ENCODE measurements around the gene TTC3. TPM values are rescaled to one million over a fixed set of nuclear protein-coding genes. Genes with fewer than 3 reads are reported as not detected.
A peak's percentile ranks its signal among the peaks of the same experiment; 100 is the strongest.

The TTC3 gene
- total and polyA plus RNA-seq, 2 of the 13 experiments (the other 11 are each of a cell fraction or from before 2014, with no cell fraction given) = 55.7 to 108 TPM

DNA sequence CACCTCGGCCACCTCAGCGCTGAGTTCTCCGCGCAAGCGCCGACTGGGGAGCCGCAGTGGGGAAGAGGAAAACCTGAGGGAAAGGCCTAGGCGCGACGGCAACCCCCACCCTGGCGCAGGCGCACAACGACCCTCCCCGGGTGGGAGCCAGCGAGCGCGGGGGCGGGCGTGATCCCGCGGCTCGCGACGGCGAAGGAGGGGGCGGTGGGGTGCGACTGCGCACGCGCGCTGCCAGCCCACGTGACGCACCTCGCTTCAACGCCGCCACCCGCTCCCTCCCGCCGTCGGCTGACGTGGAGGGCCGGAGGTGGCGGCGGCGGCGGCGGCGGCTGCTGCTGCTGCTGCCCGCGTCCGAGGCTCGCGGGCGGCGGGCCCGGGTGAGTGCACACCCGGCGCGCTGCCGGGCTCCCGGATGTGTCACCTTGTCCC is at the start of gene TTC3, which contains the start of gene PIGP (continued):
- TF ChIP-seq, protein P1, sequence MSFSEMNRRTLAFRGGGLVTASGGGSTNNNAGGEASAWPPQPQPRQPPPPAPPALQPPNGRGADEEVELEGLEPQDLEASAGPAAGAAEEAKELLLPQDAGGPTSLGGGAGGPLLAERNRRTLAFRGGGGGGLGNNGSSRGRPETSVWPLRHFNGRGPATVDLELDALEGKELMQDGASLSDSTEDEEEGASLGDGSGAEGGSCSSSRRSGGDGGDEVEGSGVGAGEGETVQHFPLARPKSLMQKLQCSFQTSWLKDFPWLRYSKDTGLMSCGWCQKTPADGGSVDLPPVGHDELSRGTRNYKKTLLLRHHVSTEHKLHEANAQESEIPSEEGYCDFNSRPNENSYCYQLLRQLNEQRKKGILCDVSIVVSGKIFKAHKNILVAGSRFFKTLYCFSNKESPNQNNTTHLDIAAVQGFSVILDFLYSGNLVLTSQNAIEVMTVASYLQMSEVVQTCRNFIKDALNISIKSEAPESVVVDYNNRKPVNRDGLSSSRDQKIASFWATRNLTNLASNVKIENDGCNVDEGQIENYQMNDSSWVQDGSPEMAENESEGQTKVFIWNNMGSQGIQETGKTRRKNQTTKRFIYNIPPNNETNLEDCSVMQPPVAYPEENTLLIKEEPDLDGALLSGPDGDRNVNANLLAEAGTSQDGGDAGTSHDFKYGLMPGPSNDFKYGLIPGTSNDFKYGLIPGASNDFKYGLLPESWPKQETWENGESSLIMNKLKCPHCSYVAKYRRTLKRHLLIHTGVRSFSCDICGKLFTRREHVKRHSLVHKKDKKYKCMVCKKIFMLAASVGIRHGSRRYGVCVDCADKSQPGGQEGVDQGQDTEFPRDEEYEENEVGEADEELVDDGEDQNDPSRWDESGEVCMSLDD (CRISPR knock-in tag; IDR thresholded peaks at IDR 0.05; ENCODE audit: borderline replicate concordance) = peak; percentile 28; the same call in 1 of the 2 replicates
- TF ChIP-seq SMAD3 (CRISPR knock-in tag; IDR thresholded peaks at IDR 0.05) (peak; percentile 43; the same call in 1 of the 2 replicates), ZNF562 (CRISPR knock-in tag; IDR thresholded peaks at IDR 0.05; ENCODE audit: borderline replicate concordance) (no peak), ZSCAN21 (CRISPR knock-in tag; IDR thresholded peaks at IDR 0.05; ENCODE audit: borderline replicate concordance) (peak; percentile 19; the same call in 1 of the 2 replicates), ZNF879 (CRISPR knock-in tag; IDR thresholded peaks at IDR 0.05) (peak; percentile 24; the same call in 1 of the 2 replicates), ZMYM4 (CRISPR knock-in tag; IDR thresholded peaks at IDR 0.05) (0 out of 2 replicates have a peak, but pooled peaks have one; percentile 9), SNAPC2 (CRISPR knock-in tag; IDR thresholded peaks at IDR 0.05) (no peak), GATAD1 (CRISPR knock-in tag; IDR thresholded peaks at IDR 0.05) (peak; percentile 60; the same call in 1 of the 2 replicates), POGZ (CRISPR knock-in tag; IDR thresholded peaks at IDR 0.05) (no peak; the same call in 1 of the 2 replicates), PTBP1 (IDR thresholded peaks at IDR 0.05; ENCODE audit: low read depth, low read length, poor library complexity, severe bottlenecking) (no peak), ZNF224 (CRISPR knock-in tag; IDR thresholded peaks at IDR 0.05) (peak; percentile 18; the same call in 1 of the 2 replicates), CHCHD3 (CRISPR knock-in tag; IDR thresholded peaks at IDR 0.05) (no peak), ZNF274 (CRISPR knock-in tag; IDR thresholded peaks at IDR 0.05) (no peak), SAFB2 (CRISPR knock-in tag; IDR thresholded peaks at IDR 0.05; ENCODE audit: borderline replicate concordance, low read depth) (no peak), NR2C2 (CRISPR knock-in tag; IDR thresholded peaks at IDR 0.05; ENCODE audit: borderline replicate concordance) (0 out of 2 replicates have a peak, but pooled peaks have one; percentile 14), POLR2AphosphoS5 (IDR thresholded peaks at IDR 0.05; ENCODE audit: low read depth, low read length) (peak; percentile 82), ZNF468 (CRISPR knock-in tag; IDR thresholded peaks at IDR 0.05) (no peak), ZNF816 (CRISPR knock-in tag; IDR thresholded peaks at IDR 0.05; ENCODE audit: borderline replicate concordance) (no peak), ELF4 (CRISPR knock-in tag; IDR thresholded peaks at IDR 0.05; ENCODE audit: borderline replicate concordance) (no peak), SAP130 (CRISPR knock-in tag; IDR thresholded peaks at IDR 0.05; ENCODE audit: low read depth) (peak; percentile 44; the same call in 1 of the 2 replicates)
- TF ChIP-seq, protein P2, sequence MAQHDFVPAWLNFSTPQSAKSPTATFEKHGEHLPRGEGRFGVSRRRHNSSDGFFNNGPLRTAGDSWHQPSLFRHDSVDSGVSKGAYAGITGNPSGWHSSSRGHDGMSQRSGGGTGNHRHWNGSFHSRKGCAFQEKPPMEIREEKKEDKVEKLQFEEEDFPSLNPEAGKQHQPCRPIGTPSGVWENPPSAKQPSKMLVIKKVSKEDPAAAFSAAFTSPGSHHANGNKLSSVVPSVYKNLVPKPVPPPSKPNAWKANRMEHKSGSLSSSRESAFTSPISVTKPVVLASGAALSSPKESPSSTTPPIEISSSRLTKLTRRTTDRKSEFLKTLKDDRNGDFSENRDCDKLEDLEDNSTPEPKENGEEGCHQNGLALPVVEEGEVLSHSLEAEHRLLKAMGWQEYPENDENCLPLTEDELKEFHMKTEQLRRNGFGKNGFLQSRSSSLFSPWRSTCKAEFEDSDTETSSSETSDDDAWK (CRISPR knock-in tag; IDR thresholded peaks at IDR 0.05) = no peak
- TF ChIP-seq, protein P3, sequence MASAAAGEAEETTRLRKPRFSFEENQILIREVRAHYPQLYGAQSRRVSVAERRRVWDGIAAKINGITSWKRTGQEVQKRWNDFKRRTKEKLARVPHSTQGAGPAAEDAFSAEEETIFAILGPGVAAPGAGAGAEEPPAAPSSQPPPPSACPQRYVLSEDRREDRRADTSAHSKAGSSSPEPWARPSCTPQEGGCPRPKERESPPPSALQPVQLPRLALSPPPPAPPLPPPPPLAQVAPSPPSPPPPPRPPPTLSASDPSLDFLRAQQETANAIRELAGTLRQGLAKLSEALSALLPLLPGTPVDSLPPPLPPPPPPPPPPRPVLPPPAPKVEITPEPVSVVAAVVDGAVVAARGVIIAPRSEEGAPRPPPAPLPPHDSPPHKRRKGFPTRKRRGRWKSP (CRISPR knock-in tag; IDR thresholded peaks at IDR 0.05) = peak; percentile 71; the same call in 1 of the 2 replicates
- TF ChIP-seq, protein P4, sequence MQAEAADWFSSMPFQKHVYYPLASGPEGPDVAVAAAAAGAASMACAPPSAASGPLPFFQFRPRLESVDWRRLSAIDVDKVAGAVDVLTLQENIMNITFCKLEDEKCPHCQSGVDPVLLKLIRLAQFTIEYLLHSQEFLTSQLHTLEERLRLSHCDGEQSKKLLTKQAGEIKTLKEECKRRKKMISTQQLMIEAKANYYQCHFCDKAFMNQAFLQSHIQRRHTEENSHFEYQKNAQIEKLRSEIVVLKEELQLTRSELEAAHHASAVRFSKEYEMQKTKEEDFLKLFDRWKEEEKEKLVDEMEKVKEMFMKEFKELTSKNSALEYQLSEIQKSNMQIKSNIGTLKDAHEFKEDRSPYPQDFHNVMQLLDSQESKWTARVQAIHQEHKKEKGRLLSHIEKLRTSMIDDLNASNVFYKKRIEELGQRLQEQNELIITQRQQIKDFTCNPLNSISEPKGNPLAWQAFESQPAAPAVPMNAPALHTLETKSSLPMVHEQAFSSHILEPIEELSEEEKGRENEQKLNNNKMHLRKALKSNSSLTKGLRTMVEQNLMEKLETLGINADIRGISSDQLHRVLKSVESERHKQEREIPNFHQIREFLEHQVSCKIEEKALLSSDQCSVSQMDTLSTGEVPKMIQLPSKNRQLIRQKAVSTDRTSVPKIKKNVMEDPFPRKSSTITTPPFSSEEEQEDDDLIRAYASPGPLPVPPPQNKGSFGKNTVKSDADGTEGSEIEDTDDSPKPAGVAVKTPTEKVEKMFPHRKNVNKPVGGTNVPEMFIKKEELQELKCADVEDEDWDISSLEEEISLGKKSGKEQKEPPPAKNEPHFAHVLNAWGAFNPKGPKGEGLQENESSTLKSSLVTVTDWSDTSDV (CRISPR knock-in tag; IDR thresholded peaks at IDR 0.05) = peak; percentile 93

Data from HepG2 (cell line).